Ammon's horn (tissue), 1 donor: ENCODE measurements around the gene GRAMD2A.

Experiments
- DNase-seq: peaks from one replicate; pipeline ENCODE4 v3.0.0-alpha.2; 2016; ENCODE audit warnings: low spot score

GRAMD2A gene

DNA sequence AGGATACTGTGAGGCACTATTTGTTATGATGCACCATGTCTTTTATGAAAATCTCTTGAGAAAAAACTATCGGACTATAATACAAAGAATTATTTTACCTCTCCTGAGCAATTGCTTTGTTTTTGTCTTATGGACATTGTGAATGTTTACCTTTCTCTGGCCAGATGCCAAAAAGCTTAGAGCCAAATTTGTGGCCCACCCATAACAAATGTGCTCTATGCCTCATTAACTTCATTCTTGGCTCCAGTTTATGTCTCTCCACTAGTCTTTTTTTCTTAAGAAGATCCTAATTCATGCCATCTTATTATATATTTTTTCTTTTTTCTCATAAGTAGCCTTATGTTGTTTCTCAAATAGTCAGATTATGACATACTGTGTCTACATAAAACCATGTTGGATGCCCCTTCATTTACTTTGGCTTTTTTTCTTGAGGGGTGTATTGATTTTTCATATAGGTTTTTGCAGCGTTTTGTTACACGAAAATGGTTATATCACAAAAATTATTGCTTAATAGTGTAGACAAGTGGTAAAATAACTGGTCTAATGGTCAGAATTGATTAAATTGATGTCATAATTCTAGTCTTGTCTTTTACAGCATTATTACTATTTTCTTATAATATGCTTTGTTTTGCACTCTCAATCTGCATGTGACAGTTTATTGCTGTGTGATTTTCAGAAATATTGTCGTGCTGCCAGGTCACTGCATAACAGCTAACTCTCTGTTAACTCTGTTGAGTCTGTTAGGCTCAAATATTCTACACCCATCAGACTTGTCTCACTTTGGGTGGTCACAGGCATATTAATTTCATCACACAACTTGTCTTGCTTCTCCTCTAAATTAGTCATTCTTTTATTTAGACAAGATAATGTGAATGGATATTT, 61.2 kb downstream of the GRAMD2A start:
- no peak for DNase-seq

DNA sequence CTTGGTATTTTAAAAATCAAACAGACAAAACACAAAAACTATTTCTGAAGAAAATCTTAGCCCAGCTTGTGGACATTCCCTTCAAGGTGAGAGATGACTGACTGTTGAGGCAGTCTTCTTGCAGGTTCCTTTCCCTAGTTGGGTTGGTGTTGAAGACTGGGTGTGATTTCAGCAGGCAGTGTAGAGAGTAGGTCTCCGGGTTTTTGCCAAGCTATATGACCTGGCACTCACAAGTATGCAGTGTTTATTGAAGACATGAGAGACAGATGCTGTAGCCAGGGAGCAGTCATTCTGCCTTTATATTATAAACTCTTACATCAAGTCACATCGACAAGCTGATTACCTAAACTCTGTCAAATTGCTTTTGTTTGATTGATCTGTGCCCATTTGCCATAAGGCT, 61.9 kb downstream of the GRAMD2A start:
- no peak for DNase-seq

DNA sequence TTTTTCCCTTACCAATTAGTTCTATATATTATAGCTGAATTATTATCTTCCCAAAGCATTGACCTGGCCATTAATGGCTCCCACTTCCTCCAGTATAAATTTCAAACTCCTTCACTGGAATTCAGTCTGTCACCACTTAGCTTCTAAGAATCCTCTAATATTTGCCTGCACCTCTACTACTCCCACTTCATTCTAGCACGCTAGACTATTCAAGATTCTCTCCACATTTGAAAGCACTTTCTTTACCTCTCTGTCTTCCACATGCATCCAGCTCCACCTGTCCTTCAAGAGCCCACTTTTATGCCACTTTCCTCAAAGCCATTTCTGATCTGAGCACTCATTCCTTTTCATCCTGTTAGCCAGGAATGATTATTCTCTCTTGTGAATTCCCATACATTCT, 64.4 kb downstream of the GRAMD2A start:
- DNase-seq: no peak

DNA sequence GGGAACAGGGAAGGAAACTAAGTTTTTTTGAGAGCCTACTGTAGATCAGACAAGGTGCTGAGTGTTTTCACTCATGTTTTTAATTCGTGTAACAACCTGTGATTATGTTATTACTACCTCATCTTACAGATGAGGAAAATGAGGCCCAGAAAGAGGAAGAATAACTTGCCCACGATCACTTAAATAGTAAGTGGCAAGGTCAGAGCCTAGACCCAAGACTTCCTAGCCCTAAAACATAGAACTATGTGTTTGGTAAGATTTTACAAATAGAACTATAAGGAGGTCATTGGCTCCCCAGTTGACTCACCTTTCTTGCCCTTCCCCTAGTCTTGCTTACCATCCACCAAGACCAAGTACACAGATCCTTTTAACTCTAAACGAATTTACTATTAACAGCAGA, 65.7 kb downstream of the GRAMD2A start:
- no peak for DNase-seq

DNA sequence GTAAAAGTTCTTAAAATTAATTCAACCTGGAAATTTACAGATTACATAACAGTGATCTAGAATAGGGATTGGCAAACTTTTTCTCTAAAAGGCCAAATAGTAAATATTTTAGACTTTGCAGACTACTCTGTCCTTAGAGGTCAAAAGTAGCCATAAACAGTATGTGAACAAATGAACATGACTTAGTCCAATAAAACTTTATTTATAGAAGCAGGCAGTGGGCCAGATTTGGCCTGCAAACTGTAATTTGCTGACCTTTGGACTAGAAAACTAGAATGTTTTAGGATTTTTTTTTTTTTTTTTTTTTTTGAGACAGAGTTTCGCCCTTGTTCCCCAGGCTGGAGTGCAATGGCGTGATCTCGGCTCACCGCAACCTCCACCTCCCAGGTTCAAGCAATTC, 67.3 kb downstream of the GRAMD2A start:
- DNase-seq: no peak

DNA sequence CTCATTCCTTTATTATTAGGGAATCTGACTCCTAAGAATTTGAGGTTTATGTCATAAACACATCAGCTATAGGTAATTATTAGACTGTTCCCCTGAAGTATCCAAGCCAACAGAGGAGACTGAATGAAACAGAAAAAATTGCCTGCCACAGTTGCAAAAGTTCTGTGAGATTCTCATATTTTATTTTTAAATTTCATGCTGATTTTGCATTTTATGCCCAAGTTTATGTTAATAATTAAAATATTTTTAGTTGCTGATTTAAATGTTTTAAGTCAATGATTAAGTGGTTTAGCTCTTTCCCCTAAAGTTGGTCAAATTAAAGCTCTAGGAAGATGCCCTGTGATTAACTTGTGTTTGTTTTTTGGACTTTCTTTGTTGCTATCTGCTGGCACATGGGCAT, 69.2 kb downstream of the GRAMD2A start:
- no peak for DNase-seq

DNA sequence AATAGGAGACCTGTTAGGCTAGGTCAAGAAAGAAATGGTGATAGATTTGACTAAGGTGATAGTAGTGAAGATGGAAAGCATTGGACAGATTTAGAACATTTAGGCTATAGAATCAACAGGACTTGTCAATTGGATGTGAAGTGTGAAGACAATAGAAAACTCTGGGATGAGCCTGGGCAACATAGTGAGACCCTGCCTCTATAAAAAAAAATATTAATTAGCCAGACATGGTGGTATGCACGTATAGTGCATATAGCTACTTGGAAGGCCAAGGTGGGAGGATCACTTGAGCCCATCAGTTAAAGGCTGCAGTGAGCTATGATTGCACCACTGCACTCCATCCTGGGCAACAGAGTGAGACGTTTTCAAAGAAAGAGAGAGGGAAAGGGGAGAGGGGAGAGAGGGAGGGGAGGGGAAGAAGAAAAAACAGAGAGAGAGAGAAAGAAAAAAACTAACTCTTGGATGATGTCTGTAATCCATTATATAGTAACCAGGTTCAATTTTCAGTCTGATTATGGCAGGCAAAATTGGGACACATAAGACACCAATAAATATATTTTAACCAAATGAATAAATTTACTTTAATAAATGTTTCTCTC, 69.8 kb downstream of the GRAMD2A start:
- DNase-seq: no peak

DNA sequence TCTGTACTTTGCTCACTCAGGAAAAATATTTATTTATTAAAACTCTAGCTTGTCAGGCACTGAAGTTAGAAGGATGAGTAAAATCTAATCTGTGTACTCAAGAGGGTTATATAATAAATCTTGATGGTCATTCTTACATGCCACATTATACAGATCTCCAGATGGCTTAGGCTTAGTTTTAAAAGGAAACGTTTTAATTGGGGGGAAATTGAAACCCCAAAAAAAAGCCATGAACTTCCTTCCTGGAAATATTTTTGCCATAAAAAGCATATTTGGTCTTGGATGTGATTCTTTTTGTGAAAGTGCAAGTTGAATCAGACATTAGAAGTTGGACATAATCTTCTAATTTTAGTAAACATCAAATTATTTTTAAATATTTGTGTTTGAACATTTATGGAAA, 73.4 kb downstream of the GRAMD2A start:
- DNase-seq: no peak

DNA sequence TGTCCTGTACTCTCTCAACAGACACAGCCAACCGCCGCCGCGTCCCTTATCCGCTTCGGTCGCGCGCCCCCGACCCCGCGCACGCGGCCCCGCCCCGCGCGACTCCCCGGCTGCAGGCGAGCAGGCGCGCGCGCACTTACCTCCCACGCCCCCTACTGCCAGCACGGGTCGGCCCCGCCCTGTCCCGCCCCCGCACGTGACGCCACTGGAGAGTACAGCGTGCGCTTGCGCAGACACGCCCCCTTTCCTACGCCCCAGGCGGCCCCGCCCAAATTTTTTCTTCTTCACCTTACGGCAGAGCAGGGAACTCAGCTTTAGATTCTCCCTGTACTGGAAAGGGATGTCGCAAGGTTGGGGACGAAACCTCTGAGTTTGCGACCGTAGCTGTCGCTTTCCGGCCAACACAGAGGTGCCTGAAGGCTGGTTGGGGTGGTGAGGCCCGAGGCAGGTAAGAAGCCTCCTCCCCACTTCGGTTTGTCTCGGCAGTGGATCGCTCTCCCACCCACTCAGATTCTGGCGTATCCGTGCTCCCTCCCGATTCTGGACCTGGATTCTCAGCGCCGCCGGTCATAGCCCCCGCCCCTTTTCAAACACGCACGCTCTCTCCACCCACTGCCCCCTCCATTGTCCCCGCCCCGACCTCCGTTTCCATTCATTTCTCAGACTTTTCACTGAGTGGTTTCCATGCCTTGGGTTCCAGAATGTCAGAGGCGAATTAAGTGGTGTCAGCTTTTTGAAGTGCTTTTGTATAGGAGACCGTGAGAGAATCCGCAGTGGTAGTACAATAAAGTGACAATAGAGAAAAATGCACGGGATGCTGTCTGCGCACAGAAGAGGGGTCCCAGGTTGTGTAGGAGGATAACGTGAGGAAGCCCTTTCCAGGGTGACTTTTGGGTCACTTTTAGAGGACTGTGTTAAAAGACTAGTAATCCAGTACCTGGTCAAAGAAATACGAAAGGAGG, 79.3 kb downstream of the GRAMD2A start, which contains the start of the genes MYO9A and SENP8:
Gene MYO9A, minus strand, starts transcription at position 134 of the 962 bp plus-strand sequence. CDS start 71,587 bp downstream, outside the sequence.
Gene SENP8, plus strand, starts transcription at position 387 of the 962 bp plus-strand sequence. CDS start 21,221 bp downstream, outside the sequence.
- DNase-seq: peak; percentile 97

DNA sequence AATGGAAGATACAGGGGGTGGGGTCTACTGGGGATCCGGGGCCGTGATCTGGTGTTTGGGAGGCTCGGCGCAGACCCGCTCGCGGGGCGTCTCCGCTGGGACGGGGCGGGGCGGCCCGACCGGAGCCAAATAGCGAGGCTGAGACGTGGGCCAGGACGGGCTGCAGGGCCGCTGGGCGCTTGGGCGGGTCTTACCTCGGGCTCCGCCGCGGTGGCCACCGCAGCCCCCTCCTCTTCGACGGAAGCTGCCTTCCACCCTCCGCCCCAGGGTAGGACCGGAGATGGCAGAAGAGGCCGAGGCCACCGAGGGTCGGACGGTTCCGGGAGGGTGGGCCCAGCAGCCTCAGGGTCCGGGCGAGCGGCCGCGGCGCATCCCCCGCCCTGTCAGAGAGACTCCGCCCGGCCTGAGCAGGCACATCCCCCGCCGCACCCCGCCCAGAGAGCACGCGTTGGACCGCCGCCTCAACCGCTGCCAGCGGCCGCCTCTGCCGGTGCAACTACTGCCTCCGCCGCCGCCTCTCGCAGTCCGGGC, 80.0 kb downstream of the GRAMD2A start:
- no peak for DNase-seq

DNA sequence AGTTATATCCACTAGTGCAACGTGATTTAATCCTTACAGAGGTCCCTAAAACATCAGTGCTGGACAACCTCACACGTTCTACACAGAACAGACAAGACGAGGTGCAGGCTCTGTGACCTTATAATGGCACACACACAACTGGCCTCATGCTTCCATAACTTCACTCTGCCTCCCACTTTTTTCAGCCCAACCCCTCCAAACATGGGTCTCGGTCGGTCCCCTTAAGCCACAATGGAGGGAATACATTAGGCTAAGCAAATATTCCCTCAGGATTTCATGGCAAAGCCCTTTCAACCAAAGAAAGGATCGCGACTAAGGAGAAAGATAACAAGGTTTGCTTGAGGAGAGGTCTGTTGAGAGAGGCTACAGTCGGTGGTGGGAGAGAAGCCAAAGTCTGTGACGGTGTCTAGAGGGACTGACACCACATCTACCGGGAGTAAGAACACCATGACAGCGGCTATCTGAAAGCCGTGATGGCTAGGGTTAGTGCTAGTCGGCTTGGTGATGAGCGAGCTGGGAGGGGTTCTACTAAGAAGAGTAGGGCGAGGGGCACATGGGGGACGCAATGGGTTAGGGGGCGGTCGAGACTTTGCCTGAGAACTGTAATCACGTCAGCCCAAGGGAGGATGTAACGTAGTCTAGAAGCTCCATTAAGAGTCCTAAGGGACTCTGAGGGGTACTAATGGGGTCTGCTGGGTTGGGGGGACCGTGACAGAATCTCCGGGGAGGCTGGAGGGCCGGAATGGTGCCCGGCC, 80.7 kb downstream of the GRAMD2A start:
- DNase-seq: peak; percentile 33

DNA sequence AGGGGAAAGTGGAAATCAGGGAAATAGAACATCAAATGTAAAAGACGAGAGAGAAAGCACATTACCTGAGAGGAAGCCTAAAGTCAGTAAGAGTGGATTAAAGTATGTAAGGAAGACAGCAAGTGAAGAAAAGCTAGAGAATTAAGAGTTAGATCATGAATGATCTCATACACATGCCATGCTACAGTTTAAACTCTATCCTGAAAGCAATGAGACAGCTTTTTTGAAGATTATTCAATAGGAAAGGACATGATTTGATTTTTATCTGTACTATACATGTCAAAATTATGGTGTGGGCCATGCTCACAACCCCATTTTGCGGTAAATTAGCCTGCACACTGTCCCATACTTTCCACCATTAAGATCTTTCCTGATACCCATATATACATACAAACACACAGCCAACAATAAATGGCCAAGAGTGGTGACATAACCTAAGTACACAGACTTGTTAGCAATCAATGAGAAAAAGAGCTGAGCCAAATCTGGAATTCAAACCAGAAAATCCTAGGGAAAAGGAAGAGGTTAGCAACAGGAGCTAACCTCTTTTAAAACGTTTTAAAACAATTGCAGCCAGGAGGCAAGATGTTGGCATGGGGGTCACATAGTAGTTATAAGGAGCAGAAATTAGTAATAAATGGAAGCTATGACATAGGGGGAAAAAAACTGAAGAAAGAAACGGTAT, 84.1 kb downstream of the GRAMD2A start:
- no peak for DNase-seq

DNA sequence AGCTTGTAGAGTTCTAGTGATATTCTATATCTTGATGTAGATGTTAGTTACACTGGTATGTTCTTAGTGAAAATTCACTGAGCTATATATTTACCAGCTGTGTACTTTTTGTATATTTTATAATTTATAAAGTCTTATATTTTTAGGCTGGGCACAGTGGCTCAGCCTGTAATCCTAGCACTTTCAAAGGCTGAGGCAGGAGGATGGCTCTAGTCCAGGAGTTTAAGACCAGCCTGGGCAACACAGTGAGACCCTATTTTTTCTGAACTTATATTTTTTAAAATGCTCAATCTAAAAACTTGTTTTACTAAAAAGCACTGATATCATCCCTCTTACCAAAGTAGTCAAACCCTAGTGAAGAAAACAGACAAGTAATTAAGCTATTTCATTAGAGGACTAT, 84.8 kb downstream of the GRAMD2A start:
- DNase-seq: no peak

DNA sequence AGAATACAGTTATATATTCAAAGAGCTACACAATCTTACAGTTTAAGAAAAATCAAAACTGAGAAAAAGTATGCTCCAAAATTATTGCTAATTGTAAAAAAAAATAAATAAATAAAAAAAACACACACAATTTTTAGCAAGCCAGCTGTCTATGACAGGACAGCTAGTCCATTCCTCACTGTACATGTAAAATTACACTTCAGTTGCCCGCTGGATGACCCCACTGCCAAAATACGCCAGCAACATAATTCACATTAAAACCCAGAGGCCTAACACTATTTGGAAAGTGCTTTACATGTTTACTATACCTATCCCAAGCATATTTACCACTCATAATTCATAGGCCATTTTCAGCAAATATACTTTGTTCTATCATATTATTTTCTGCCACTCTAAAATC, 85.5 kb downstream of the GRAMD2A start:
- no peak for DNase-seq

DNA sequence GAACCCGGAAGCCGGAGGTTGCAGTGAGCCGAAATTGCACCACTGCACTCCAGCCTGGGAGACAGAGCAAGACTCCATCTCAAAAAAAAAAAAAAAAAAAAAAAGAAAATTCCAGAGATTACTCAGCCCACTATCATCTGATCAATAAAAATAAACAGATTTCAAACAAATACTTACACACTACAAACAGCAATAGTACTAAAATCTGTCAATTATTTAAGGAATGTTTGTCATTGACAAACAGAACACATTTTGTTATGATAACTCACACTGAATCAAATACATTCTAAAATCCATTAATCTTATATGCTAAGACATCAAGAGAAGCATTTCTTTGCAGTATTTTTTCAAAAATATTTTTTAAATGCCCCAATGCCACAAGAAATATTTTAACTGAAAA, 87.2 kb downstream of the GRAMD2A start:
- no peak for DNase-seq
